Common myeloid progenitor, CD34-positive (primary cell): ENCODE results near the gene SIM2.

Experiments
- CTCF ChIA-PET: fragments of 350-600 bp; sonication (Branson Sonifier 250); formaldehyde crosslinking; loops from one replicate; lab custom pipeline; 2021; ENCODE audit warnings: antibody characterized with exemption; lab: Charles Lee
- POLR2A ChIA-PET: fragments of 350-600 bp; sonication (Branson Sonifier 250); formaldehyde crosslinking; loops from one replicate; lab custom pipeline; 2021; ENCODE audit warnings: antibody characterized with exemption; lab: Charles Lee
- DNase-seq, 3 donors: peaks; one replicate each; pipeline versions ENCODE4 v3.0.0 to v3.0.0-alpha.2; 2013
- H3K27ac ChIP-seq, 2 experiments: 1 replicate in 1 of 2; 2 replicates in 1 of 2; pipeline ENCODE4 v1.7.0; 2013; ENCODE audit warnings: inconsistent platforms in 2 of 2, low read length in 2 of 2, mild to moderate bottlenecking in 2 of 2, low read depth in 1 of 2, moderate library complexity in 1 of 2; ENCODE audit not compliant: severe bottlenecking in 2 of 2, insufficient read depth in 1 of 2, poor library complexity in 1 of 2
- H3K27me3 ChIP-seq, 5 experiments: replicated peaks in 2 of 5; 1 replicate in 3 of 5; 2 replicates in 2 of 5; pipeline versions ENCODE4 v1.6.1 to v1.7.0; 2013; ENCODE audit warnings: low read length in 4 of 5, mild to moderate bottlenecking in 2 of 5, moderate library complexity in 2 of 5, inconsistent platforms in 1 of 5; ENCODE audit not compliant: insufficient read depth in 5 of 5, control insufficient read depth in 4 of 5
- H3K36me3 ChIP-seq, 4 experiments: 1 replicate in 2 of 4; 2 replicates in 2 of 4; pipeline versions ENCODE4 v1.6.1 to v1.7.0; 2013; ENCODE audit warnings: low read length in 3 of 4, control low read depth in 1 of 4, mild to moderate bottlenecking in 1 of 4; ENCODE audit not compliant: control insufficient read depth in 4 of 4, insufficient read depth in 4 of 4
- H3K4me1 ChIP-seq, 4 experiments: 1 replicate in 3 of 4; 2 replicates in 1 of 4; pipeline versions ENCODE4 v1.6.1 to v1.7.1; 2013; ENCODE audit warnings: low read length in 3 of 4, mild to moderate bottlenecking in 3 of 4, control low read depth in 1 of 4, inconsistent platforms in 1 of 4, moderate library complexity in 1 of 4; ENCODE audit not compliant: control insufficient read depth in 4 of 4, insufficient read depth in 4 of 4; ENCODE audit errors: control extremely low read depth in 1 of 4
- H3K4me3 ChIP-seq, 7 experiments: 1 replicate in 4 of 7; 2 replicates in 3 of 7; pipeline versions ENCODE4 v1.5.1 to v1.7.0; 2013; ENCODE audit warnings: mild to moderate bottlenecking in 7 of 7, low read length in 6 of 7, moderate library complexity in 6 of 7, inconsistent platforms in 2 of 7, low read depth in 2 of 7, control low read depth in 1 of 7; ENCODE audit not compliant: insufficient read depth in 4 of 7, control insufficient read depth in 1 of 7; ENCODE audit errors: extremely low read depth in 1 of 7
- H3K9me3 ChIP-seq, 5 experiments: 1 replicate in 4 of 5; 2 replicates in 1 of 5; pipeline versions ENCODE4 v1.6.1 to v1.7.1; 2013; ENCODE audit warnings: low read length in 4 of 5, mild to moderate bottlenecking in 2 of 5, inconsistent platforms in 1 of 5, low read depth in 1 of 5, moderate library complexity in 1 of 5; ENCODE audit not compliant: control insufficient read depth in 4 of 5, insufficient read depth in 2 of 5; ENCODE audit errors: control extremely low read depth in 1 of 5
- WGBS: methylation state at CpG from one replicate; pipeline ENCODE4 v1.1.5; 2013; ENCODE audit not compliant: insufficient coverage; 5-methylcytosine and 5-hydroxymethylcytosine counted together

SIM2 gene

DNA sequence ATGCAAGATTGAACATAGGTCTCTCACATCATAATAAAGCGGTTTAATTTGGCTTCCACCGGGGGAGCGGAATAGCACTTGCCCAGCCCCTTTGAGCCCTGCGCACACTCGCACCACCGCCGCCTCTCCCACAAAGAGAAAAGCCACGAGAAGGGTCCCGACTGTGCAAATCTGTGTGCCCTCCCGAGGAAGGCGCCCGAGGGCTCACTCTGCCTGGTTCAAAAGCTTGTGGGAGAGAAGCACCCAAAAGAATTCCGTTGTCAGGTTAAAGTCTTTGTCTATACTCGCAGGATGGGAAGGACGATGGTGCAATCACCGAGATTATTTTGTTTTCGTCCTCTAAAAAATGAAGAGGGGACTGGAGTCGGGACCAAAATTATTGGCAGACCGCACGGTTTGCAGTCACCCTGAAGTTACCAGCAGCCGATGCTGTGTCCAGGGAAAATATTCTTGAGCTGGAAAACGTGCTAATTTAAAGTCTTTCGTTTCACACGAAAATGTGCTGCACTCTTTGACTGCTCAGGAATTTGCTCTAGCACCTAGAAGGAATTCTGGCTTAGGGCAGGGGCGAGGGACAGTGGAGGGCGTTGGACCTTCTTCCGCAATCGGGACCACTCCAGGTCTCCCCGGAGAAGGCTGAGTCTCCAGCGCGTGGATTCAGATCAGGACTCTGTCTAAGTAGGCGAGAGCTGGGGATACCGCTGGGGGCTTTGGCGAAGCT lies 6.6 kb upstream of the SIM2 start:
- WGBS = 13% methylated on average over 28 of the region's 34 CpGs
- H3K36me3 ChIP-seq = no peaks in the 10 kb centered on the region
- ChIA-PET CTCF (interaction anchor here (1.2 to 1.4 kb wide), 4 partner anchors 19 to 270 kb away, joined by 3 to 4 read pairs (median 4); no protein-coding TSS in a partner anchor), POLR2A (no interaction called here)
- no peak overlapping the region for H3K4me3 ChIP-seq
- peaks cover 9 to 99% (median 65%) of the 10 kb centered on the region in 5 experiments for H3K27me3 ChIP-seq
- peaks cover 0 to 5% (median 2%) of the 10 kb centered on the region in 4 experiments for H3K4me1 ChIP-seq
- peak in 1 of 3 donors; percentile 38 for DNase-seq
- peaks cover 0 to 10% (median 2%) of the 10 kb centered on the region in 5 experiments for H3K9me3 ChIP-seq
- H3K27ac ChIP-seq = no peak overlapping the region

DNA sequence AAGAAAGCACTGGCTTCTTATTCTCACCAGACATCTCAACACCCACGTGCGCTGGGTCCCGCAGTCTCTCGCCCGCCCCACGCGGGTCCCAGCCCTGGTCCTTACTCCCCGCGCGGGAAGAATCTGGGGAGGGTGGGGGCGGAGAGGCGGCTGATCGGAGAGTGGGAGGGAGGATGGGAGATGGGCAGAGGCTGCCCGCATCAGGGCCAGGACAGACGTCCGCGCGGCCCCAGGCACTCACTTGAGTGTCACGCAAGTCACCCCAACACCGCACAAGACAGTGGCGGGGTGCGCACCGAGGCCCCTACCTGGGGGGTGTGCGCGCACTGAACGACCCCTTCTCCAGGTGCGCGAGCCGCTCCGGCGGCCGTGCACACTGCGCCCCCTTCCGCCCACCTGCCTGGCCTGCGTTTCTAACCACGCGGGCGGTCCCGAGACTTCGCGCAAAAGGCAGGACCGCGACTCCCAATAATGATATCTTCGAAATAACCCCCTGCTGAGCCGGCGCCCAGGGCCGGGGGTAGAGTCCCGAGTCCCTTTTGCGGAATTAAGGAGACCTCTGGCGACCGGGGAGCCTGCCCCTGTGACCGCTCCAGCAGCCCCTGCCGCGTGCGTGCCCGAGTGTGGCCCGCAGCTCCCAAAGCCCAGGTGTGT lies 6.0 kb upstream of the SIM2 start:
- peak in 1 of 3 donors; percentile 26 for DNase-seq
- Histone ChIP-seq H3K4me3 (no peak overlapping the region), H3K4me1 (peaks cover 0 to 12% (median 6%) of the 10 kb centered on the region in 4 experiments), H3K27ac (no peak overlapping the region), H3K9me3 (peaks cover 0 to 10% (median 2%) of the 10 kb centered on the region in 5 experiments), H3K36me3 (no peaks in the 10 kb centered on the region), H3K27me3 (peaks cover 9 to 99% (median 71%) of the 10 kb centered on the region in 5 experiments)
- CTCF ChIA-PET = interaction anchor here (1.3 to 1.4 kb wide), 3 partner anchors 30 to 271 kb away, joined by 3 to 4 read pairs (median 3); no protein-coding TSS in a partner anchor
- POLR2A ChIA-PET = no interaction called here
- WGBS = 5% methylated on average over 39 of the region's 57 CpGs

DNA sequence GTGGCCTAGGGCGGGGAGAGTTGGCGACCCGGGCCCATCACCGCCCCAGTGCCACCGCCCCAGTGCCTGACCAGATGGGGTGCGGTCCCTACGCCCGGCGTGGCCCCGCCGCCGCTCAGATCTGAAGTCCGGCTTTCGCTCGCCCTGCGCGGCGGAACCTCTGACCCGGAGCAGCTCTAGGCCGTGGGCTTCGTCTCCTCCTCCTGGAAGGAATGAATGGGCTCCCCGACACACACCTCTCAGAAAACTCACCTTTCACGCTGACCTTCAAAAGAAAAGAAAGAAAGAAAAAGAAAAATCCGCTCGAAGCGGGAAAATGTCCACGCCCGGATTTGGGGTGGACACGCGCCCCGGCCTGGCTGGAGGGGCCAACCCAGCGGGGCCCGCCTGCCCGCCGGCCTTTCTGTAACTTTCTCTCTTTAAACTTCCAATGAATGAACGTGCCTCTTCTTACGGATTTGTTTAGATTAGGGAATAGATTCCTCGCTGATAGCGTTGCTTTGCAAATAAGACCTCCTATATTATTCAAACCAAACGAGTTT lies 5.4 kb upstream of the SIM2 start:
- Histone ChIP-seq H3K4me3 (no peak overlapping the region), H3K27me3 (peaks cover 9 to 99% (median 68%) of the 10 kb centered on the region in 5 experiments)

DNA sequence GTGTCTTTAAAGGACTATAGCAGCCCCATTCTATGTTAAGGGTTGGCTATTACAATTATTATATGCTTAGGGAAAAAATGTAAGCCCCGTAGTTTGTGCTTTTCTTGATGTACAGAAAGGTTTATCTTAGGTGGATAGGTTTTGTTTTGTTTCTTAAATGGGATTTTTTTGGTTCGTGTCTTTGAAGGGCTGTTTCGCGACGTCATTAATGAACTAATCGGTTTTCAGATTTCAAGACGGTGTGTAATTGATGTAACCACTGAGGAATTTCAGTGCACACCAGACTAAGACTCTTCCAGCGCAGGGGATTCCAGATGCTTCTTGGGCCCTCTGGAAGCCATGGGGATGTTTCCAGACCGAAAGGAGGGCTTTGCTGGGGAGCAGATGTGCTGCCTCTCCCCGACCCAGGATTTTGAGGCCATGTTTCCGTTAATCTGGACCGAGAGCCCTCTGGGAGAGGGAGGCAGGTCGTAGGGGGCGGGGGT lies 4.8 kb upstream of the SIM2 start:
- peak in 1 of 3 donors; percentile 27 for DNase-seq
- ChIA-PET POLR2A (no interaction called here), CTCF (no interaction called here)
- Histone ChIP-seq H3K4me1 (peaks cover 0 to 22% (median 16%) of the 10 kb centered on the region in 4 experiments), H3K27ac (no peak overlapping the region), H3K36me3 (no peaks in the 10 kb centered on the region), H3K9me3 (peaks cover 0 to 4% (median 0%) of the 10 kb centered on the region in 5 experiments), H3K27me3 (peaks cover 9 to 100% (median 68%) of the 10 kb centered on the region in 5 experiments), H3K4me3 (no peak overlapping the region)
- 6% methylated on average over 12 of the region's 14 CpGs for WGBS

More for the DNA sequence above, 5.4 kb upstream of the SIM2 start:
- H3K9me3 ChIP-seq = peaks cover 0 to 6% (median 0%) of the 10 kb centered on the region in 5 experiments
- DNase-seq = peak in 1 of 3 donors; percentile 38
- whole genome bisulfite sequencing = 10% methylated on average over 24 of the region's 40 CpGs
- ChIA-PET POLR2A (no interaction called here), CTCF (interaction anchor here (1.4 kb wide), 1 partner anchor 190 kb away, joined by 3 read pairs; no protein-coding TSS in a partner anchor)
- no peaks in the 10 kb centered on the region for H3K36me3 ChIP-seq
- no peak overlapping the region for H3K27ac ChIP-seq
- H3K4me1 ChIP-seq = peaks cover 0 to 18% (median 12%) of the 10 kb centered on the region in 4 experiments

DNA sequence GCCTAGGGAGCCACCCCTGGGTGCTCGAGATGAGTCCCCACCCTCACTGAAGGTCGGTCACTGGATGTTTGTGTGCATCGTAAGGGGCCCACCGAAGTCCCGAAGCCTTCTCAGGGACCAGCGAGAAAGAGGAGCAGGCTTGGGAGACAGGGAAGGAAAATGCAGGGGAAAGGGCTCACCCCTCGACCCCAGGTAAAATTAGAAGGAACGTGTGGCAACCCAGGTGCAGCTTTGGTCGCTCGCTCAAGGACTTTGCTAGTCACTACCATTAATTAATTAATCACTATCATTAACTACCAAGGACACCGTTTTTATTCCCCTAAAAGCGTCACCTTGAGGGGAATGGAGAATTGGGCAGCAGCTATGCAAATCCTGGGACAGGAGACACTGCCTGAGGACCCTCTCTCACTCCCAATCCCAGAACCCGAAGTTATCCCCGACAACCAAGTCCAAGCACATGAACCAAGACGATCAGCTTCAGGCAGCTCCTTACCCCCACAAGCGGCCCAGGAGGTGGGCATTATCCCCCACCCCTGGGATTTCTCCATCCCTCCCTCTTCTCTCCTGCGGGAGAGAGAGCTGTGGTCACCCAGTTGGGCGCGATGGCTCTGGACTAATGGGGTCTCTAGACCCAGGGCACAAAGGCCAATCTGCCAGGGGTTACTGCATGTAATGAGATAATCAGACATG lies 4.2 kb upstream of the SIM2 start:
- H3K36me3 ChIP-seq = no peaks in the 10 kb centered on the region
- no peak overlapping the region for H3K4me3 ChIP-seq
- H3K9me3 ChIP-seq = peaks cover 0 to 2% (median 0%) of the 10 kb centered on the region in 5 experiments
- H3K27me3 ChIP-seq = peaks cover 8 to 100% (median 63%) of the 10 kb centered on the region in 5 experiments
- no peak for DNase-seq
- no peak overlapping the region for H3K27ac ChIP-seq
- 8% methylated on average over 9 of the region's 19 CpGs for WGBS
- peaks cover 0 to 29% (median 20%) of the 10 kb centered on the region in 4 experiments for H3K4me1 ChIP-seq
- ChIA-PET POLR2A (no interaction called here), CTCF (no interaction called here)

DNA sequence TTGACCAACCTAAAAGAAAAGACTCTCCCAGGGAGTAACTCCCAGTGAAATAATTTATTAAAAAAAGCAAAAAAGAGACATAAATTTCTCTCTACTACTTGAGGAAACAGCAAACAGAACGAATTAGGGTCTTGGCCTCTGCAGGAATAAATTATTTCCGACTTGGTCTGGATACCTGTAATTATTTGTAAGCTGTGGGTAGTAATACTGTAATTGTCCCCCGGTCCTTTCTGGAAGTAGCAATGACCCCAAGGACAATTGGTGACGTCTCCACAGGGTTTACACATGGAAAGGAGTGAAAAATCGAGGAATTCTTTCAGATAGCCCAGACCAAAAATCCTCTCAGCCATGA lies 3.7 kb upstream of the SIM2 start:
- peaks cover 0 to 33% (median 22%) of the 10 kb centered on the region in 4 experiments for H3K4me1 ChIP-seq
- no peak overlapping the region for H3K27ac ChIP-seq
- H3K27me3 ChIP-seq = peaks cover 9 to 100% (median 64%) of the 10 kb centered on the region in 5 experiments
- CTCF ChIA-PET = no interaction called here
- H3K36me3 ChIP-seq = no peaks in the 10 kb centered on the region
- 0% methylated on average over 2 of the region's 5 CpGs for WGBS
- no peak for DNase-seq
- POLR2A ChIA-PET = no interaction called here
- H3K4me3 ChIP-seq = no peak overlapping the region
- H3K9me3 ChIP-seq = peaks cover 0 to 2% (median 0%) of the 10 kb centered on the region in 5 experiments
